HG03521 (cell line): ENCODE data around the gene CSRP1.
"Not testable (repeated sequence)": the region's sequence is repeated elsewhere in the genome, so short reads cannot be mapped to it uniquely, and the experiment has no call there.

ENCODE experiments used
- ATAC-seq: cut with Tn5 transposase; IDR thresholded peaks from one replicate; pipeline ENCODE4 v1.9.1; 2021; ENCODE audit warnings: mild to moderate bottlenecking, moderate library complexity; ENCODE audit not compliant: unreplicated experiment

Gene CSRP1

DNA sequence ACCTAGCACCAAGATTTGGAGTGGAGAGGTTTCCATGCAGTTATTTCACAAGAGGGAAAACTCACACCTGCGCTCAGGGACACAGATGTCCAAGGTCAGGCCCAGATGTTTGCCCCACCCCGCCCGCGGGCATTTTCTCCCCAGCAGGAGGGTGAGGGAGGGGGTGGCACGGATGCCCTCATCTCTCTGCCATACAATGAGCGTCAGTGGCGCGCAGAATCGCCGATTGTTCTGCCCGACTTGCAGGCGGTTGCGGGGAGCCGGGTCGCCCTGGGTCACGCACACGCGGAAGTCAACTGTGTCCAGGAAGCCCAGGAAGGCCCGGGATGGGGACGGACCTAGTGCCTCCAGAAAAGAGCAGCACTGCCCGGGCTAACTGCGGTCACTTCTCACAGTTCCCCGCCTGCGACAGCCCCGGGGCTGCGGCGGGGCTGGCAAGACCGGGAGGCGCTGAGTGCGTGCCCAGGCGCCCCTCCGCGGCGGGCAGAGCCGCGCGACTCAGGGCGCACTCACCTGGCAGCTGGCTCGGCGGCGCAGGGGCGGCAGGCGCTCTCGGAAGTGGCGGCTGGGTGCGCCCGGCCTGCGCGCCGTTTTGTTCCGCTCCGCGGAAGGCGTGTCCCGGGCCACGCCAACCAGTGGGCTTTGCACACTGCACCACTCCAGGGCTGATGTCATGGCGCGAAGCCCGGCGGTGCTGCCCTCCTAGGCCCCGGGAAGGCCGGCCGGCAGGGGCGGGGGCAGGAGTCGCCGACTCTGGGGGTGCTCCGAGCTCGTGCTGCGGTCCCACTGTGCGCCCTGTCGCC lies at the start of gene CSRP1:
Gene CSRP1, minus strand, starts transcription at position 567 of the 803 bp plus-strand sequence. CDS start 10,820 bp downstream, outside the sequence.
- peak; percentile 90 for ATAC-seq

DNA sequence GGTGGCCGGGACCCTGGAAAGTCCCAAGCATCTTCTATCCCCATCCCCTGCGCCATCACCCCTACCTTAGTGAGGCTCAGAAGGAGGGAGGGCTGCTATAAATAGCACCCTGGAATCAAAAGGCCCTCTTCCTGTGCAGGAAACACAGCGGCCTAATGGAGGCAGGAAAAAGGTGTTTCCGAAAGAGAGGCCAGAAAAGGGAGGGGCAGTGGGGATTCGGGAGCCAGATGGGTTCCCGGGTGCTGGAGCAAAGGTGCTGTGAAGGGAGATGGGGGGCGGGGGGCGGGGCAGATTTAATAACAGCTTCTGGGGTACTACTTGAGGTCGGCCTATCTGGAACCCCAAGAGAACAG lies 48.6 kb upstream of the CSRP1 start:
- ATAC-seq = no peak

GRCh38 chr1:201554789-201555592 lies 48.1 kb upstream of the CSRP1 start:
- ATAC-seq = no peak

- no peak for ATAC-seq
Observed at GRCh38 chr1:201554190-201554600, 47.3 kb upstream of the CSRP1 start.

DNA sequence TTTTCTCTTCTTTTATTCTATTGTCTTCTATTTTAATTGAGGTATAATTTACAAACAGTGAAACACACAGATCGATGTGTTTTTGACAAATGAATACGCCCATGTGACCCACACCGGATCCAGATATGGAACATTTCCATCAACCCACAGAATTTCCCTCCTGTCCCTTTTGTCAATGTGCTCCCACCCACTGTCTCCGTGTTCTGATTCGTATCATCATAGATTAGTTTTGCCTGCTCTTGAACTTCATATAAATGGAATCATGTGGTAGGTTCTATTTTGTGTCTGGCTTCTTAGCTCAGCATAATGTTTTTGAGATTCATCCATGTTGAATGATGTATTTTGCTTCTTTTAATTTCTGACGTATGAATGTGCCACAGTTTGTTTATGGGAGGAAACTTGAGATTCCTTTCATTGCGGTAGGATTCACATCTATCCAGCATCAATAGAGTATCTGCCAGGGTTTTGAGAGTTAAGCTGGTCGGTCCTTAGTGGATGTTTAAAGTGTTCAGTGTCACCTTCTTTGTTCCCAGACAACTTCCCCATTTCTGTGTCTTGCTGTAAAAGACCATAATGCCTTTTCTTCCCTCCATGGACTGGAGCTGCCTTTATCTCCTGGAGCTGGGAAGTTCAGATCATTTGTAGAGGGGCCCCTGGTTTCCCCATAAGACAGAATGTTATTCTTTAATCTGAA lies 46.7 kb upstream of the CSRP1 start:
- ATAC-seq = no peak

GRCh38 chr1:201552941-201553351 lies 46.0 kb upstream of the CSRP1 start:
- ATAC-seq = no peak

GRCh38 chr1:201551877-201552731 lies 45.2 kb upstream of the CSRP1 start:
- ATAC-seq = no peak

GRCh38 chr1:201551096-201551495 lies 44.2 kb upstream of the CSRP1 start:
- no peak for ATAC-seq

DNA sequence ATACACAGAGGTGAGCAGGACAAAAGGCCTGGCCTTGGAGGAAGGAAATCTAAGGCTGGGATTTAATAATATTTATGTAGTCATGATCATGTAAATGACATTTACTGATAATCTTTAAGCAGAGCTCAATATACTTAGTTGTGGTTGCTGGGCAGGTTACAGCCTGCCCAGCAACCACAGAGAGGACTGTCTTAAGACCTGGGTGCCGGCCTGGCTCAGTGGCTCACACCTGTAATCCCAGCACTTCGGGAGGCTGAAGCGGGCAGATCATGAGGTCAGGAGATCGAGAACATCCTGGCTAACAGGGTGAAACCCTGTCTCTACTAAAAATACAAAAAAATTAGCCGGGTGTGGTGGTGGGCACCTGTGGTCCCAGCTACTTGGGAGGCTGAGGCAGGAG lies 42.6 kb upstream of the CSRP1 start:
- not testable (repeated sequence) for ATAC-seq

DNA sequence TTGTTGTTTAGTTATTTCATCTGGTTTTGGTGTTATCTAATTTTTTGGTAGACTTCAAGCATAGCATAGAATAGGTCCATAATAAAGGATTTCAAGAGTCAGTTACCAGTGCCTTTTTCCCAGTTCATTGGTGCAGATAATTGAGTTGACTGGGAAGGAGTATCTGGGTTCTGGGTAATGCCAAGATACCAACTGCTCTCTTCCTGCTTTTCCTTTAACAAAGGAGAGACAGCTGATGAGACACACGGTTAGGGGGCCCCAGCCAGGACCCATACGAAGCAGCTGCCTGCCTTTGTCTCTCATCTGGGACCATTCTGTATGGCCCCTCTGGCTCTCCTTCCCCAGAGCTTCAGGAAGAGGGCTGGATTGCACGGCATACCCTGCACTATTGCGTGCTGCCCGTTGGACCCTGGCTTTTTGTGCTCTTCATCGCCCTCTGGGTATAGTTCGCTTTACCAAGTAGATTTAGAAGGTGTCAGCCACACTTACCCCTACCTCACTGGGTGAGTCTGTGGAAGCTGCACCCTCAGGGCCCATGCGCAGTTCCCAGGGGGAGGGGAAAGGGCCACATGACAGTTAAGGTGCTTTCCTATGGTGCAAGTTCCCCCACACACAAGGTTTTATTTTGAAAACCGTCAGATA lies 39.0 kb upstream of the CSRP1 start:
- no peak for ATAC-seq

GRCh38 chr1:201544710-201545109 lies 37.8 kb upstream of the CSRP1 start:
- no peak for ATAC-seq

- no peak for ATAC-seq
Observed at GRCh38 chr1:201543871-201544642, 37.1 kb upstream of the CSRP1 start.

GRCh38 chr1:201542309-201543035 lies 35.5 kb upstream of the CSRP1 start:
- ATAC-seq = no peak

DNA sequence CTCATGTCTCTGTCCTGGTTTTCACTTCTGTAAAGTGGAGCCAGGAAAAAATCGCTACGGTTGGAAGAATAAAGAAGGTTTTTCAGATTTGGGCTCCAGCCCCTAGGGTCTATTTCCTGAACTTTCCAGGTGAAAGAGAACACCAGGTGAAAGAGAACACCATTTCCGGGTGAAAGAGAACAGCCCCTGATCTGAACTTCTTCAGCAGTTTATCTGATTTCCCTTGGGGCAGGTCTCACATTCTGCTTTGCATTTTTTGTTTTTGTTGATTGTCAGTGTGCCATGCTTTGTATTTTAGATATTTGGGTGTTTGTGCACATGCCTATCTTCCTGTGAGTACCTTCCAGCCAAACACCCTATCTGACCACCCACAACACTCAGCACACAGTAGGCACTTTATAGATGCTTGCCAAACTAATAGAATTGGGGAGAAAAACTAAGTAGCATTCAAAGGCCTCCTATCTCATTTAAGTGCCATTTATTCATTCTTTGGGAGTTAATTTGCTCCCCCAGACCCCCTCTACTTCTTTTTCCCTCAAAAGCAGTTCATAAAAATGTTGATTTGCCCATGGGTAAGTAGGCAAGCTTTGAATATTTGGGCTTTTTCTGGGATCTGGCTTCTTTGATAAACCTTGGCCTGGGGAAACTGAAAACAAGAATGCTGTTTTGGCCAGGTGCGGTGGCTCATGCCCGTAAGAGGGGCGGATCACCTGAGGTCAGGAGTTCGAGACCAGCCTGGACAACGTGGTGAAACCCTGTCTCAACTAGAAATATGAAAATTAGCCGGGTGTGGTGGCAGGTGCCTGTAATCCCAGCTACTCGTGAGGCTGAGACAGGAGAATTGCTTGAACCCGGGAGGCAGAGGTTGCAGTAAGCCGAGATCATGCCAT lies 34.2 kb upstream of the CSRP1 start:
- no peak for ATAC-seq

GRCh38 chr1:201539561-201540431 lies 32.9 kb upstream of the CSRP1 start:
- no peak for ATAC-seq

- ATAC-seq = no peak
Observed at GRCh38 chr1:201538612-201539551, 32.0 kb upstream of the CSRP1 start, which contains the start of gene NAV1. TSS of gene NAV1 (plus strand) at chr1:201539127. CDS start at chr1:201622885, 83,758 bp downstream.
